Esophagus squamous epithelium (tissue), 4 donors: ENCODE results near the gene RAB37.

Experiments
- CTCF ChIP-seq, 6 experiments: fragments of 450-650 bp in 4 of 6; fragments of 200-600 bp in 2 of 6; sonication (generic) in 2 of 6; IDR thresholded peaks; one replicate each; pipeline ENCODE4 v1.5.1; 2016 to 2019; ENCODE audit warnings: antibody characterized with exemption in 6 of 6, mild to moderate bottlenecking in 4 of 6, moderate library complexity in 4 of 6
- POLR2A ChIP-seq, 4 donors: fragments of 450-650 bp; IDR thresholded peaks; one replicate each; pipeline ENCODE4 v1.6.1; 2017; ENCODE audit warnings: antibody characterized with exemption in 4 of 4, mild to moderate bottlenecking in 4 of 4, moderate library complexity in 3 of 4

GRCh38 chr17:74792586-74793105 lies 55.6 kb downstream of the RAB37 start:
- no peak for TF ChIP-seq CTCF (IDR thresholded peaks at IDR 0.05)
- TF ChIP-seq POLR2A (IDR thresholded peaks at IDR 0.05), result no peak
